MV-4-11 (cell line): Measurements from ENCODE around the gene NPHP4.
A peak's percentile ranks its signal among the peaks of the same experiment; 100 is the strongest.
"Not testable (repeated sequence)": the region's sequence is repeated elsewhere in the genome, so short reads cannot be mapped to it uniquely, and the experiment has no call there.

ENCODE experiments used
- DNase-seq: peaks from one replicate; lab custom pipeline; 2025; lab: John Stamatoyannopoulos, UW

Gene NPHP4

DNA sequence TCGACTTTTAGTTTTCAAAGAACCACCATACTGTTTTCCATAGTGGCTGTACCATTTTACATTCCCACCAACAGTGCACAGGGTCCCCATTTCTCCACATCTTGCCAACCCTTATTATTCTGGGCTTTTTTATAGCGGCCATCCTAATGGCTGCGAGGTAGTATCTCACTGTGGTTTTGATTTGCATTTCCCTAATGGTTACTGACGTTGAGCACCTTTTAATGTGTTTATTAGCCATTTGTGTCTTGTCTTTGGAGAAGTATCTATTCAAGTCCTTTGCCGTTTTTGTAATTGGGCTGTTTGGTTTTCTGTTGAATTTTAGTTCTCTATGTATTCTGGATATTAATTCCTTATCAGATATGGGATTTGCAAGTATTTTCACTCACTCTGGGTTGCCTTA lies 31.1 kb upstream of the NPHP4 start:
- DNase-seq: no peak

DNA sequence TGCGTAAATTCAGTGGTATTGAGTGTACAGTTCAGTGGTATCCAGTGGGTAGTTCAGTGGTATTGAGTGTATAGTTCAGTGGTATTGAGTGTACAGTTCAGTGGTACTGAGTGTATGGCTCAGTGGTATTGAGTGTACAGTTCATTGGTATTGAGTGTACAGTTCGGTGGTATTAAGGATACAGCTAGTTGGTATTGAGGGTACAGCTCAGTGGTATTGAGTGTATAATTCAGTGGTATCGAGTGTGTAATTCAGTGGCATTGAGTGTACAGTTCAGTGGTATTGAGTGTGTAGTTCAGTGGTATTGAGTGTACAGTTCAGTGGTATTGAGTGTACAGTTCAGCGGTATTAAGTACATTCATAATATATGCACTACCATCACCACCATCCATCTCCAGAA lies 30.0 kb upstream of the NPHP4 start:
- DNase-seq: no peak

DNA sequence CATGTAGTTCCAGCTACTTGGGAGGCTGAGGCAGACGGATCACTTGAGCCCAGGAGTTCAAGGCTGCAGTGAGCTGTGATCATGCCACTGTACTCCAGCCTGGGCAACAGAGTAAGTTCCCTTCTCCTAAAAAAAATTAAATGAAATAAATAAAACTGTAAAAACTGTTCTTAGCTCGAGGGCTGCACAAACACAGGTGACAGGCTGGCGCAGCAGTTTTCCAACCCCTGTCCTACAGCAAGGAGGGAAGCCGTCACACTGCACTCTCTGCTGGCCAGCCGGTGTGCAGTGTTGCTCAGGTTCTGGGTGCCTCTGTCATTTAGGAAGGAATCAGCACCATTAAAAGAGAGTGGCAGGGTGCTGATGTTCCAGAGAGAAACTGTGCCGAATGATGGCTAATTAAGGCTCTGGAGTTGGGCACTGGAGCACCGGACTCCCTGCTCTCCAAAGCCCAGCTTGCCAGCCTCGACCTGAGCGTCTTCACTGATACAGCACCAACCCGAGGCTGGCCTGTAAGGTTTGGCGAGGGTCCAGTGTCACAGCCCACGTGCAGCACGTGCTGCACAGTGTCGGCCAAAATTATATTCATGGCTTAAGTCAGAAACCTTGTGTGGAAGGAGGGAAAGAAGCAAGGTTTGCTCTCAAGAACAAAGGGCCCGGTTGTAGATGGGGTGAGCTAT lies 27.1 kb upstream of the NPHP4 start:
- DNase-seq: no peak

DNA sequence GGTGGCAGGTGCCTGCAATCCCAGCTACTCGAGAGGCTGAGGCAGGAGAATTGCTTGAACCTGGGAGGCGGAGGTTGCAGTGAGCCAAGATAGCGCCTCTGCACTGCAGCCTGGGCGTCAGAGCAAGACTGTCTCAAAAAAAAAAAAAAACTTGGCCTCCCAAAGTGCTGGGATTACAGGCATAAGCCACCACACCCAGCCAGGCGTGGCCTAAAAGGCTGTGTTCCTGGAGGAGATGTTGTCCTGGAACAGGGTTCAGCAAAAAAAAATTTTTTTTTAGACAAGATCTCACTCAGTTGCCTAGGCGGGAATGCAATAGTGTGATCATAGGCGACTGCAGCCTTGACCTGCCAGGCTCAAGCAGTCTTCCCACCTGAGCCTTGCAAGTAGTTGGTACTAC lies 25.4 kb upstream of the NPHP4 start:
- DNase-seq: not testable (repeated sequence)

DNA sequence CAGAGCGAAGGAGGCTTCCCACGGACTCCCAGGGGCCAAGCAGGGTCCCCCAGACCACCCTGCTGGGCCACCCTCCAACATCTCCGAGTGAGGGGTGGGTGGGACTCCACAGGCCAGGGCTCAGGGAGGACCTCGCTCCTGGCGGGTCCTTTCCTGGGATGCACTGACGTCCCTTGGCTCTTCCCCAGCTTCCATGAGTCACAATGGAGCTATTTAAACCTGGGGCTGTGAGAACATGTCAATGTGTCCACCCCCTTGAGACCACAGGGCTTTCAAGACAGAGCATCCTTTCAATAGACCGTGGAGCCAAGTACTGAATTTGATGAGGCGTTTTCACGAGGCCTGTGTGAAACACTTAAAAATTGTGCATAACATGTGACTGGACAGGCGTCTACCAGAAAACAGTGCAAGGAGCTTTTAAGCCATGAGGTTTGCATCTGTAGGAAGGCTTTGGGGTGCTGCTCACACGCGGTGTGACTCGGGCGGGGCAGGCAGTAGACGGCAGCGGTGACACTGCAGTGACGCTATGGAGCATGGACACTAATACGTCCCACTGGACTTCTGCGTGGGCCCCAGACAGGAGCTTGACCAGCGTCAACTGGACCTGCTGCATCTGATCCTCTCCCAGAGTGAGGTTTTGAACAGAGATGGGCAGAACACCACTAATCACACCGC lies 24.1 kb upstream of the NPHP4 start:
- no peak for DNase-seq

DNA sequence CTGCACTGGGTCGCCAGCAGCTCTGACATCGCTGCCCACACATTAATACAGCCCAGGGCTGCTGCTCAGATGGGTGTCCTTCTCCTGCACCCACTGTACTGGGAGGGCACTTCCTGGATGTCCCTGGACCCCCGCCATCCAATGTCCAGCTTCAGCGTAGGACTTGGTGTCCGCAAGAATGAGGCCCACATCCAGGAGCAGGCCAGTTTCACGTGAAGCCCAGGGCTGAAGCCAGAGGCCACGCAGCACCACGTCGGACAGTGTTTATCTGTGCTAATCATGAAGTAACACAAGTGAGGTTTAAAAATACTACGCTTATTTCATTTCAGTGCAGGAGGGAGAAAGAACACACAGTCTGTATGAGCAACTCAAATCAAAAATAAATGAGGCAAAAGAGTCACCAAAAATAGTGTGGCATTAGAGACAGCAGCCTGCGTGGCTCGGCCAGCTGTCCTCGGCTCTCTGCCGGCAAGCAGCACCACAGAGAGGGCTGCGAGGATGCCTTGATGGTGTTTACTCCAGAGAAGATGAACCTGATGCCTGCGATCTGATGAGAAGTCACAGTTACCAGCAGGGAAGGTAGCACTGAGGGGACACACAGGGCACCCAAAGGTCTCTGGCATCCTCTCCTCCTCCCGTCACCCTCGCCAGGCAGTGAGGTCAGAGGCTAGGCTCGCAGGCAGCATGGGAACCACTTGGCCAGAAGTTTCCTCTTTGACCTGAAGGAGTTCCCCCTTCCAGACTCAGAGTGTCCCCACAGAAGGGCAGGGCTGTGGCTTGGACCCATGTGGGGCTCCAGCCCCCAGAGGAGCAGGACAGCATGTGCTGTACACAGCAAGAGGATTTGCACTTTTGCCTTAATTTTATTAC lies 22.1 kb upstream of the NPHP4 start:
- DNase-seq: peak; percentile 48

DNA sequence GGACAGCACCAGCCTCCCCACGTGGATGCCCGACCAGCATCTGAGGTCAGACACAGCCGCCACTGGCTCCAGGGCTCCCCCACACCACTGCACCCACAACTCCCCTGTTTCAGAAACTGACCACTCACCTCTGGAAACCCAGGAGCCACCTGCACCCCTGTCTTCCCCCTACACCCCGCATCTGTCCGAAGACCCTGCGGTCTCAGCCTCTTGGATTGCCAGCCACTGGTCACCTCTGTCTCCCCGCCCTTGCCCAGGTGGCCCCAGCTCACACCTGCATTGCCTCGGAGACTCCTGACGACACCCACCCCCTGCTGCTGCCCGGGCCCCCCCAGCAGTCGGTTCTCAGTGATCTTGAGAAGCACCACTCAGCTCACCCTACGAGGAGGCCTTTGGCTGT lies 21.3 kb upstream of the NPHP4 start:
- DNase-seq: no peak

DNA sequence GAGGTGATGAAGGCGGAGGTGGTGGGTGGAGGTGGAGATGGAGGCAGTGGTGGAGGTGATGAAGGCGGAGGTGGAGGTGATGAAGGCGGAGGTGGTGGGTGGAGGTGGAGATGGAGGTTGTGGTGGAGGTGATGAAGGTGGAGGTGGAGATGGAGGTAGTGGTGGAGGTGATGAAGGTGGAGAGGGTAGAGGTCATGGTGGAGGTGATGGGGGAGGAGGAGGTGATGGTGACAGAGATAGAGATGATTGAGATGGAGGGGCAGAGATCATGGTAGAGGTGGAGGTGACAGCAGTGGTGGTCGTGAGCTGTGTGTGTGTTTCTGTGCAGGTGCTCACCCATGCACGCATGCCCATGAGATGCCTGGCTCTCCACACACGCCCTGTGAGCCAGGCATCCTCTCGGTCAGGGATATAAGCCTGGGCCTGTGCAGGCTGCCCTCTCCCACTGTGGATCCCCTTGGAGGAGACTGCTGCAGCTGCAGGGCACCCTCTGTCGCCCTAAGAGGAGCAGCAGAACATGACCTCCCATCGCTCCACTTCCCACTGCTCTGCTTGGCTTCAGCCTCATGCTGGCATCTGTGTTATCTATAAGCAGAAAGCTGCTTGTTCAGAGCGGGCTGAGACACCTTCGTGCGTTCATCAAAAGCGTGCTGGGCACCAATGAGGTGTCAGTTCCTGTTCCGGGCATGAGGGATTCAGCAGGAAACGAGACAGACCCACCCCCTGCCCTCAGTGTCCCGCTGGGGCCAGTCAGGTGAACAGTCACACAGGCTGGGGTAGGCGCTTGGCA lies 20.5 kb upstream of the NPHP4 start:
- no peak for DNase-seq

DNA sequence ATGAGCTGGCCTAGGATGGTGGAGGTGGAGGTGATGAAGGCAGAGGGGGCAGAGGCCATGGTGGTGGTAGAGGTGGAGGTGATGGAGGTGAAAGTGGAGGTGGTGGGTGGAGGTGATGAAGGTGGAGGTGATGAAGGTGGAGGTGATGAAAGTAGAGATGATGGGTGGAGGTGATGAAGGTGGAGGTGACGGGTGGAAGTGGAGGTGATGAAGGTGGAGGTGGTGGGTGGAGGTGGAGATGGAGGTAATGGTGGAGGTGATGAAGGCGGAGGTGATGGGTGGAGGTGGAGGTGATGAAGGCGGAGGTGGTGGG lies 19.7 kb upstream of the NPHP4 start:
- DNase-seq: no peak

DNA sequence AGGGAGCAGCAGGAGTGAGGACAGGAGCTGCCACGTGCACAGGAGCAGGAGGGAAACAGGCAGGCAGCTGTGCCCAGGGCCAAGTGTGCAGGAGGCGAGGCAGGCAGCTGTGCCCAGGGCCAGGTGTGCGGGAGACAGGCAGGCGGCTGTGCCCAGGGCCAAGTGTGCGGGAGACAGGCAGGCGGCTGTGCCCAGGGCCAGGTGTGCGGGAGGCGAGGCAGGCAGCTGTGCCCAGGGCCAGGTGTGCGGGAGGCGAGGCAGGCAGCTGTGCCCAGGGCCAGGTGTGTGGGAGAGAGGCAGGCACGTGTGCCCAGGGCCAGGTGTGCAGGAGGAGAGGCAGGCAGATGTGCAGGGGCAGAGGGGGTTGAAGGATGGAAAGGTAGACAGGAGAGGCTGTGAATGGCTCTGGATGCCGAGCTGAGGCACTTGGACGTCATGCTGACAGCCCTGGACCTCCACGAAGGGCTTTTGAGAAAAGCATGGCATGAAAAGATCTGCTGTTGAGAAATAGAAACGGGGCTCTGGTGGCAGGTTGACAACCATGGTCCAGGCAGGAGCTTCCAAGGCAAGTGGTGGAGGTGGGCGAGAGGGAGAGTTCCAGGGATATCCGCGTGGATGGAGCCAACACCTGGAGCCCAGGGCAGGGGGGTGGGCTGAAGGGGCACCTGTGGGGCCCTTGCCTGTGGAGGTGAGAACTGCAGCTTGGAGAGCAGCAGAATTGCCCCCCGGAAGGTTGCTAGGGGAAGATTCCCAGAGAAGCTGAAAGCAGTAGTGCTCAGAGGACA lies 19.1 kb upstream of the NPHP4 start:
- DNase-seq: no peak

DNA sequence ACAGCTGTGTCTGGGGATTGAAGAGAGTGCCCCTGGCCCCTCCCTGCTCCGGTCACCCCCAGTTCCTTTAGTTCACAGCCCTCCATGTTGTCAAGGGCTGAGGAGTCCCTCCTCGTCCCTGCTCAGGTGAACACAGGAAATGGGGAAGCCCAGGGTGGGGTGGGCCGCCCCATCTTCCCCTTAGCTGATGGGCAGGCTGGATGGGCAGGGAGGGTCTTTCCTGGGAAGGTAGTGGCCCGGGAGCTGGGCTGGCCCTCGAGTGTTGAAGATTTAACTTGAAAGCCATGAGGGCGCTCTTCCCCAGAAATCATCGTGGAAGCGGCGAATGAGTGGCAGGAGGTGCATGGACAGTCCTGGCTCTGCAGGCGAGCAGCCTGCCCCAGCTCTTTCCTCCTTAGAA lies 18.3 kb upstream of the NPHP4 start:
- no peak for DNase-seq

DNA sequence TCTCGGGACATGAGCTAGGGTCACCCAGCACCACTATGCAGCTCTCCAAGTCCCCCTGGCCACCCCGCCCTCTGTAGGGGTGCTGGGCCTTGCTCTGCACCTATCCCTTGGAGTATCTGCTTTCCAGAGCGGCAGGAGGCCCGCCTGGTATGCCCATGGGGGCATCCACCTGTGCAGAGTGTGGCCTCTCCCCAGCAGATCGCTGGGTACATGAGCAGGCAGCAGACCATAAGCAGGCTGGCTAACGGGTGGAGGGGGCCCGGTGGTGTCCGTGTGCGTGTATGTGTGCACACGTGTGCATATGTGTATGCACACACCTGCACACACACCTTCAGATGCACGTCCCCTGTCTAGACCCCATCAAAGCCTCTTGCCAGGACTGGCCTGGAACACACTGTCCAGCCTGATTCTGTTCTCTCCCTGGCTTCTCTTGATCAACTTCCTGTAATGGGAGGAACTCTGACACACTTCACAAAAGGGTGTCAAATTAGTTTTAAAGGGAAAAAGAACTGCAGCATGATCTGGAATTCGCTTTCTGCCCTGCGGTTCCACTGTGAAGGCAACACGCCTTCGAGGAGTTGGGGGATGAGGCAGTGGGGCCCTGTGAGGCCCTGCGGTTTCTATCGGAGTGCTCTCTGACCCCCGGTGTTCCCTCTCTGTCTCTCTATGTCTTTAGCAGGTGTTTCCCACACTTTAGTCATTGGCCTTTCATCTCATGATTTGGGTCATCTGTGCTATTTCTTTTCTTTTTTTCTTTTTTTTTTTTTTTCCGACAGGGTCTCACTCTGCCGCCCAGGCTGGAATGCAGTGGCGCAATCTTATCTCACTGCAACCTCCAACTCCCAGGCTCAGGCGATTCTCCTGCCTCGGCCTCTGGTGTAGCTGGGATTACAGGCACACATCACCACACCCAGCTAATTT lies 17.2 kb upstream of the NPHP4 start:
- DNase-seq: no peak

DNA sequence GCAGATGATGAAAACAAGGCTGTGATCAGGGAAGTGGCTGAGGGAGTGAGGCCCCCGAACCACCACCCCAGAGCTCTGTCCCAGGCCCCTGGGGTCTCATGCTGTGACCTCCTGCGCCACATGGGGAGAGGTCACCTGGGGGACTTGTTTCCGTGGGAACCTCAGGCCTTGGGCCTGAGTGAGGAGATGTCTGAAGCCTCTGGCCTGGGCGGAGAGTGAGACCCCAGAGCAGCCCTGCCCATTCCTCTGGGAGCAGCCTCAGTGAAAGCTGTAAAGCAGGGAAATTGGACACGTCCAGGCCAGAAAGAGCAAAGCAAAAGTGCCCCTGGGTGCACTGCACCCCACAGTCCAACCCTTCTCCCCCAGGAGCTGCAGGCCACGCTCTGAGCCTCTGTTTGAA lies 16.5 kb upstream of the NPHP4 start:
- no peak for DNase-seq

DNA sequence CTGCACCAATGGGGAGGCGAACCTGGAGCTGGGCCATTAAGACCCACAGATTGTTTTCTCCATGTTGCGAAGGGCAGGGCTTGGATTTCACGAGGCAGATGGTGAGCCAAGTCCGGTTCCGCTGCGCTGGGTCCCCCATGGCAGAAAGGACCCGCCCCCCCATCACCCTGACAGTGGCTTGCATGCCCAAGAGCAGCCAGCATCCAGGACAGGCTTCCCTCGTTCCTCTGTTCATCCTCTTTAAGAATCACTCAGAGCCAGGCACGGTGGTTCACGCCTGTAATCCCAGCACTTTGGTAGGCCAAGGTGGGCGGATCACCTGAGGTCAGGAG lies 15.8 kb upstream of the NPHP4 start:
- no peak for DNase-seq

DNA sequence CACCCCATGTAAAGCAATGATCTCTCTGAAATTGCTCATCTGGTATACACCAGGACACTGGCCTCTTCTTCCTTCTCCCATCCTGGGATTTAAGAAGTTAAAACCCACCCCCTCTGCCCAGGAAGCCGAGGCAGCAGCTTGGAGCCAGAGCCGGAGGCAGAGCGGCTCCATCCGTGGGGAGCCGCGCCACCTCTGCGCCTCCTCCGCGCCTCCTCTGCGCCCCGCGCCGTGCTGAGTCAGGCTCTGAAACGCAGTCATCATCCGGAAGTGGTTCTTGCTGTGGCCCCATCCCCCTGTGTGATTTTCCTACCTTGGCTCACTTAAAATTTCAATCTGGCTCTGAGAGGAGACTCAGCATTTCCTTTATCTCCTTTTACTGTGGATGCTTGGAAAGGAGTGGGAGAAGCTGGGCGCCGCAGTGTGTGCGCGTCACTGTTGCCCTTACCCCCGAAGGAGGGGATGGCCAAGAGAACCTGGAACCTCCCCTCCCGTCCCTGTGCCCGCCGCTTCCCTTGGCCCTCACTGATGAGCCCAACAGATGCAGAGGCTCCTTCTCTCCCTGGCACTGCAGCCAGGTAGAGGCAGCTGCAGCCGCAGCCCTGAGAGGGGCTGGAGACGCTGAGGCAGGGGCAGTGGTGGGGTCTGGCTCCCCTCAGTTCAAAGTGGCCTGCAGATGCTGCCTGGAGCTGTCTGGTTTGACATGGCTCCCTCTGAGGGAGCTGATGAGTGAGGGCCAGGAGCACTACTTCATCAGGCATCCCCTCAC lies 15.3 kb upstream of the NPHP4 start:
- DNase-seq: no peak

DNA sequence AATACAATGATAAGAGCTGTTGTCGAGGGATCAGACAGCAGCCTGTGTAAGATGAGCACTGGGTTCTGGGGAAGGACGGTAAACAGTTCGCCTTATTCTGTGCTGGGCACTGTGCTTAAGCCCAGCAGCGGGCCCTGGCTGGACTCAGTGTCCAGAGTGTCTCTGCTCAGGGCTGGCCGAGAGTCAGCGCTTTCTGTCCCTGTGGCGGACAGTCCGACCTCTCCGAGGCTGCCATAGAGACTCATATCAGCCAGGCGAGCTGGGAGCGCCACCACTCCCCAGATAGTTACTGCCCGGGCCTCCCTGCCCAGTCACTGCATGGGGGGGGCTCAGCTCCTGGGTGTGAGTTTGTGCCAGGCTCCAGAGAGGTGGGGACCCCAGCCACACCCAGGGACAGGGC lies 14.7 kb upstream of the NPHP4 start:
- no peak for DNase-seq

DNA sequence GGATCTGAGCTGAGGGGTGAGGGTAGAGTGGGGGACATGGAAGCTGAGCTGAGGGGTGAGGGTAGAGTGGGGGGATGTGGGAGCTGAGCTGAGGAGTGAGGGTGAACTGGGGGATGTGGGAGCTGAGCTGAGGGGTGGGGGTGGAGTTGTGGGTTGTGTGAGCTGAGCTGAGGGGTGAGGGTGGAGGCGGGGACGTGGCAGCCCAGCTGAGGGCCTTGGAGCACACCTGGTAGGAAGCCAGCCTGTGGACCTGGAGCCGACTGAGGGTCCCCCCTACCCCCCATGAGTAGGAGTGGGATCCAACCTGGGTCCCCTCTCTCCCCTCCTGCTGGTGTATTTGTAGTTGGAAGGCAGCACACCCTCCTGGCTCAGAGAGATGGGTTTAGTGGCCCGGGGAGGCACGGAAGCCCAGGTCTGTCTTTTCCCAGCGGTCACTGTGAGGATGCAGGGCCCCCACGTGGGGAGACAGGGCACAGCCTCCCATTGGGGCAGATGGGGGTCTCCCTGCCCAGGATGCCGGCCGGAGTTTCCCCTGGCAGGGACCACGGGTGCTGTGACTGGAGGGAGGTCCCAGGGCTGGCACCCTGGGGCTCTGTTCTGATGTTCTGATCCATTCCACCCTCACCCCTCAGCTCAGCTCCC lies 13.2 kb upstream of the NPHP4 start:
- no peak for DNase-seq

DNA sequence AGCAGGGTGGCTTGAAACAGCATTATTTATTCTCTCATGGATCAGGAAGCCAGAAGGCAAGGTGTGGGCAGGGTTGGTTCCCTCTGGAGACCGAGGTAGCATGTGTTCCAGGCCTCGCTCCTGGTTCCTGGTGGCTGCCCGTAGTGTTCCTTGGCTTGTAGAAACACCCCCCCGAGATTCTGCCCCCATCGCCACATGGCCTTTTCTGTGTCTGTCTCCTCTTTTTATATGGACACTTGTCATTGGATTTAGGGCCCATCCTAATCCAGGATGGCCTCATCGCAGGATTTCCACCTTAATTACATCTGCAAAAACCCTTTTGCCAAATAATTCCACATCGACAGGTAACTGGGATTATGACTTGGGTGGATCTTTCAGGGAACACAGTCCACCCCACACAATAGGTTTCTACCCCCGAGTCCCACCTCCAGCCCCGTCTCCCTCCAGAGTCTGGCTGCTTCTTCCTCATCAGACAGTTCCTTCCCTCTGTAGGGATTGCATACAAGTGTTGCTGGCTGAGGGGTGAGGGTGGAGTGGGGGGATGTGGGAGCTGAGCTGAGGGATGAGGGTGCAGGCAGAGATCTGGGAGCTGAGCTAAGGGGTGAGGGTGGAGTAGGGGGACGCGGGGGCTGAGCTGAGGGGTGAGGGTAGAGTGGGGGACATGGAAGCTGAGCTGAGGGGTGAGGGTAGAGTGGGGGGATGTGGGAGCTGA lies 12.3 kb upstream of the NPHP4 start:
- DNase-seq: no peak
